HG03097 (cell line): ENCODE measurements around the gene MYO9B.
A peak's percentile ranks its signal among the peaks of the same experiment; 100 is the strongest.

ENCODE experiments used
- ATAC-seq: cut with Tn5 transposase; IDR thresholded peaks from one replicate; pipeline ENCODE4 v1.9.1; 2021; ENCODE audit not compliant: unreplicated experiment, low FRiP score

Gene MYO9B

DNA sequence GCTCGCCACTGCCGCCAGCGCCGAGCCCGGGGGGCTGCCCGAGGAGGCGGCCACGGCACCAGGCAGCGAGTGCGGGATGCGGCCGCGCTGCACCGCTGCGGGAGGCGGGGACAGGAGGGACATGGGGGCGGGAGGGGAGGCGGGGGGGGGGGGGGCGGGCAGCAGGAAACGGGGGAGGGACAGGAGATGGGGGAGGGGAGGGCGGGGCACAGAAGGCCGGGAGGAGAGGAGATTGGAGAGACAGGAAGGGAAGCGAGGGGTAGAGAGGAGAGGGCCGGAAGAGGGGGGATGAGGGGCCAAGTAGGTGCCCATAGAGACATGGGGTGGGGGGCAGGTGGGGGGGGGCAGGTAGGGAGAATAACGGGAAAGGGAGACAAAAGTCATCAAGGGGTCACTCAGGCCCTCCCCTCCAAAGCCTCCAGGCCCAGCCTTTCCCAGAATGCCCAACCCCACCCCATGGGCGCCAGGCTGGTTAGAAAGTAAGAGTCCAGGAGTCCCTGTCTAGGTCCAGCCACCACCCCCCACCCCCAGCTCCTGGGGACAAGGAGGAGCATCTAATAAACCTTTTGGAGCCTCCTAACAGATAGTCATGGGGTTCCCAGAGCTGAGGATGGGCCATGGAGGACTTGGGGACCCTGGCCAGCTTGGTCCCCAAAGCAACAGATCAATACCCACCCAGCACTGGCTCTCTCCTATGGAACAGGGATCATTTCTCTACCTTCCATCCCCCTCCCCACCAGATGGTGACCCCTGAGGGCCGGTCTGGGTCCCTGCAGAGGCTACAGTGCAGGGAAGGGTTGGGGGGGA lies 160.6 kb downstream of the MYO9B start:
- ATAC-seq: no peak

DNA sequence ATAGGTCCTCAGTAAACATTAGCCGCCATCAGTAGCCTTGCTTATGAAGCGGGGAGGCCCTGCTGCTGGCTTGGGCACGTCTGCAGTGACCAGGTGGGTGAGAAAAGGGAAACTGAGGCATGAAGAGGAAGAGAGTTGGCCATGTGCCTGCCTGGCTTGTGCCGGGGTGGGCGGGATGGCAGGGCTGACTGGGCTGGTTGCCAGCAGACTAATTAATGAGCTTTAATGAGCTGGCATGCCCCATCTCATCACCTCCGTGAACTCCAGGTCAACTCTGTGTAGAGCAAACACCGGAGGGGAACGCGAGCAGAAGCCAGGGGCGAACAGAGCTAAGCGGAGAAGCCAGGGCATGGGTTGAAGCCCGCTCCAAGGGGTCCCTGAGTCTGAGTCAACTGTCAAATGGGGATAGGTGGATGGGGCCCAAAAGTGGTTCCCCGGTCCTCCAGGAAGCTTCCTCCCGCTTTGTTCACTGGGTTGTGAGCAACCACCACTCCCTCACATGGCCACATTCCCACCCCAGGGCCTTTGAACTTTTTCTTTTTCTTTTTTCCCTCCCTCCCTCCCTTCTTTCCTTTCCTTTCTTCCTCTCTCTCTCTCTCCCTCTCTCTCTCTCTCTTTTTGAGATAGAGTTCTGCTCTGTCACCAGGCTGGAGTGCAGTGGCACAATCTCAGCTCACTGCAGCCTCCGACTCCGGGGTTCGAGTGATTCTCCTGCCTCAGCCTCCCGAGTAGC lies 161.4 kb downstream of the MYO9B start:
- ATAC-seq: no peak

DNA sequence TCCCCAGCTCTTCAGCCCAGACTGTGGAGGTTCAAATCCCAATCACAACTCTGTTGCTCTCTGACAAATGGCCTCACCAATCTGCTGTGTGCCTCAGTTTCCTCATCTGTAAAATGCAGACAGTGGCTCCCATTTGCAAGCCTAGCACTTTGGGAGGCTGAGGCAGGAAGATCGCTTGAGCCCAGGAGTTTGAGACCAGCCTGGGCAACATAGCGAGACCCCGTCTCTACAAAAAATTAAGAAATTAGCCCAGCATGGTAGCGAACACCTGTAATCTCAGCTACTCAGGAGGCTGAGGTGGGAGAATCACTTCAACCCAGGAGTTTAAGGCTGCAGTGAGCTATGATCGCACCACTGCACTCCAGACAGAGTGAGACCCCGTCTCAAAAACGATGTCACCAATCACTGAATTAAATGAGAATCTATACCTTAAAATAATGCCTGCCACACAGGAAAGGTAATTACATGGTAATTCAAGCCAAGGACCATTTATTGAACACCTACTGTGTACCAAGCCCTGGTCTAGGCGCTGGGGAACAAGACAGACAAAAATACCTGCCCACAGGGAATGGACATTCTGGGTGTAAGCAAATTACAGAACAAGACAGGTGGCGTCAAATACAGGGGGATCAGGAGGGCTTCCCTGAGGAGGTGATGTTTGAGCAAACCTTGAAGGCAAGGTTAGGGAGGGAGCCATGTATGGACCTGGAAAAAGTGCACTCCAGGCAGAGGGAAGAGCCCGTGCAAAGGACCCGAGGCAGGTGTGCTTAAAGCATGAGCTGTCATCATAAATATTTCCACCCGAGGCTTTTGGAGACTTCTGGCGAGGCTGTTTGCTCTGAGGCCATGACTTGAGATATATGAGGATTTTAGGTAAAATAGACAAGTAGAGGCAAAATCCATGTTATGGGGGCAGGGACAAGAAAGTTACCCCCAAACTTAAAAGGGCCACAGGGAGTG lies 162.4 kb downstream of the MYO9B start:
- ATAC-seq: no peak

DNA sequence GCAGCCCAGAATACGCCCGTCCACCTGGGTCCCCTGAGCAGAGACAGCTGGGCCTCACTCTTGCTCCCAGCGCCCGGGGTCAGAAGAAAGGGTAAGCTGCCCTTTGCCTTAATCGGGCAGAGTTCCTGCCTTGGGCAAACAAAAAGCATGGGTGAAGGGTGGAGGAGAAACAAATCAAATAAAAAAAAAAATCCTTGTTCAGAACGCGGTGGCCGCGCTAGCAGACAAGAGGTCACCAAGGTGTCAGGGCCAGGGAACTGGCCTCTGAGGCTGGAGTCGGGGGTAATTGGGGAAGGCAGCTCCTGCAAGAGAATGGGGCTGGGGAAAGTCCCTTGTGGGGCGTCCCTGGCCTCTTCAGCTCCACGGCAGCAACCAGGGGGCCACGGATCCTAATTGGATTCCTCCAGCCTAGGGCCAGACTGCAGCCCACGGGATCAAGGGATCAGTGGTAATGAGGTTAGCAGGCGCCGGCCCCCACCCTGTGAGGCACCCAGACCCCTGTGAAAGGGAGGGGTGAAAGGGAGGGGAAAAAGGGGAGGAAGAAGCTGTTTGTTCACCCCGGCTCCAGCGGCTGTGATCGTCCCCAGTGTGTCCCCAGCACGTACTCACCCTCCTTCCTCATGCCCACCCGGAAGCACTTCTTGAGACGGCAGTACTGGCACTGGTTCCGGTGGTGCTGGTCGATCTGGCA lies 164.6 kb downstream of the MYO9B start:
- no peak for ATAC-seq

DNA sequence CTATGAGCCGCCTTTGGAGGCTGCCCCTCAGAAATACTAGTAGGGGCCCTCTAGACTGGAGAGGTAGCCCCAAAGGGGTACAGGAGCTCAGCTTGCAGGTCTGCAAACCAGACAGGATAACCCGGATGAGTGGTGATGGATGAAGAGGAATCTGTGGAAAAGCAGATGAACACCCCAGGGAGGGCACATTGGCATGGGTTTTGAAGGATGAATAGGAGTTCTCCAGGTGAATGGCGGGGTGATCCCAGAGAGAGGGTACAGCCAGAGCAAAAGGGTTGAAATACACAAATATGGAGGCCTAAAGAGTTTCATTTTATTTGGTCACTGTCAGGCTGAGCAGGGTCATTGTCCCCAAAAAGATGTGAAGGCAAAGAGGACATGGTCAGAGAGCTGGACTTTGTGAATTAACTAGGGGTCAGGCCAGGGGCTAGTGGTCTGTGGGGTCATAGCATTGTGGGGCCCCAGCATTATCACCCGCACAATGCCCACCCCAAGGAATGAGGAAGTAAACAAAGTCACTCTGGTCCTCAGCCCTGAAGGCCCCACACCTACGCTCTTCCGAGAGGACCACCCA lies 165.3 kb downstream of the MYO9B start:
- no peak for ATAC-seq

DNA sequence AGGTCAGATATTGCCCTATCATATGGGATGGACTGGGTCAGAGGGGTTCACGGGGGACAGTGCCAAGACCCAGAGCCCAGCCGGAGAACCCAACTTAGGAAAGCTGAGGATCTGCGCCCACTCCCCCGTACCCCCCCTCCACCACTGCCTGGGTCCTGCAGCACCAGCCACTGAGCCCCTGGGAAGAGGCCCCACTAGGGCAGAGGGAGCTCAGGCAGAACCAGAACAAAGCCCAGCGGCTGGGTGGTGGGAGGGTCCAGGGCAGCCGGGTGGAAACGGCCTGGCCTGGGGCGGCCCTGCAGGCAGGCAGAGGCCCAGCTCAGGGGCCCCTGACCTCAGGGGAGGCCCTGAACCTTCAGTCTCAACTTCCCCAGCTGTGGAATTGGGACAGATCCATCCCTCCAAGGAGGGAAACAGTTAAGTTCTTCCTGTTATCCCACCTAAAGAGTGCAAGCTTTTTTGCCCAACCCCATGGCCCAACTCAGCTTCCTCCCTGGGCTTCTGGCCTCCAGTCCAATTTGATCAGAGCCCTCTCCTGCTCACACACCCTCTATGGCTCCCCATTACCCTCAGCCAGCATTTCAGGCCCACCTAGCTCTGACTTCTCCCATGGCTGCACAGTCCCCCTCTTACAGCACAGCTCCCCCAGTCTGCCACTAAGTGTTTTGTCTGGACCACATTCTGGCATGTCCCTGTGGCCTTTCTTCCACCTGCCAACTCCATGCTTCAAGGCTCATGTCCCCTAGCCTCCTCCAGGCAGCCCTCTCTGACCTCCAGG lies 167.0 kb downstream of the MYO9B start:
- ATAC-seq: no peak

DNA sequence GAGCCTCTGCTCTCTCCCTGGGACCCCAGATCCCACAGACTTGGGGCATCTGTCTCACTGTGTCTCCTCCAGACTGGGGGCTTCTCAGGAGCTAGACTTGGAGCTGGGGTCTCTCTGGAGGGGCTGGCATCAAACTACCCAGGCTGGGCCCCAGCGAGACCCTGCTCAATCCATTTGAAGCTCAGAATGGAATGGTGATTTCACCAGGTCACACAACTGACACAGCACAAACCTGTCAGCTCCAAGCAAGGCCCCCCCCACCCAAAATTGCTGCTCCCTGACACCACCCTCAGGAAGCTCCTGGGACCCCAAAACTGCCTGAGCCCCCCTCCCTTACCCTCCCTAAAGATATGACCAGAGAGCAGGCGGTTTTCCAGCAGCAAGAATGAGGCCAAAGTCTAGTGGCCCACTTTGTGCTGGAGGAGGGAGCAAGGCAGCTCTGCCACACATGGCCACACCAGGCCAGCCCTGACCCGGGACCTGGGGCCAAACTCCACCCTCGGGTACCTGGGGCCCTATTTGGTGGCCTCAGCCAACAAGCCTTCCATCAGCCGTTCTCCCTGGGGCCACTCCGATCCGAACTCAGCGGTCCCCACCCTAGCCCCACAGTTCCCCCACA lies 167.7 kb downstream of the MYO9B start:
- no peak for ATAC-seq

DNA sequence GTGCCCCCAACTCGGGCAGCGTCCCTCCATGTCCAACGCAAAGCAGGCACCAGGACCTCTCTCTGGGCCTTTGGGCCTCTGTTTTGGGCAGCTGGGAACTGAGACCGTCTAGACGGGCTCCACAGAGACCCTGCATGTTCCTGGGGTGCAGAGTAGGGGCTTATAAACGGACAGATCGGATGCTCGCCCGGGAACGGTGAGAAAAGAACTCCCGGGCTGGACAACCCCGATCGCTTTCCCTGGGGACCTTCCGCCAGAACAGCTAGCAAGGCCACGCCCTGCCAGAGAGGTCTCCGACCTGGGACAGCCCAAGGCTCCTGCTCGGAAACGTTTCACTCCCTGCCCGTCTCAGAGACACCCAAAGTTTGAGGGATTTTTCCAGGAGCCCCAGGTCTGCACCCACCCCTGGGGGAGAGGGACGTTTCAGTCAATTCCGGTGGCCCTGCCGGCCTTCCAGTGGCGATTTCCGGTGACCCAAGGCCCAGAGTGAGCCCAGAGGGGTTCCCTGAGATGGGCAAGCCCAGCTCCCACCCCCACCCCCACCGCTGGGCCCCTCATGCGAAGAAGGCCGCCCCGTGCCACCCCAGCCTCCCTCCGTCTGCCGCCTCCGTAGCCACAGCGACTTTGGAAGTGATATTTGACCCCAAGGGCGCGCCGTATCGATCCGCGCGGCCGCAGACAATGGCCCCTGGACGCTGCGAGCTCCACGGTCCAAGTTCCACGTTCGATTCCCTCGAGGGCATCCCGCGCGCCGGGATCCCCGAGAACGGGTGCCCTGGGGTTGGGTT lies 168.4 kb downstream of the MYO9B start:
- no peak for ATAC-seq

DNA sequence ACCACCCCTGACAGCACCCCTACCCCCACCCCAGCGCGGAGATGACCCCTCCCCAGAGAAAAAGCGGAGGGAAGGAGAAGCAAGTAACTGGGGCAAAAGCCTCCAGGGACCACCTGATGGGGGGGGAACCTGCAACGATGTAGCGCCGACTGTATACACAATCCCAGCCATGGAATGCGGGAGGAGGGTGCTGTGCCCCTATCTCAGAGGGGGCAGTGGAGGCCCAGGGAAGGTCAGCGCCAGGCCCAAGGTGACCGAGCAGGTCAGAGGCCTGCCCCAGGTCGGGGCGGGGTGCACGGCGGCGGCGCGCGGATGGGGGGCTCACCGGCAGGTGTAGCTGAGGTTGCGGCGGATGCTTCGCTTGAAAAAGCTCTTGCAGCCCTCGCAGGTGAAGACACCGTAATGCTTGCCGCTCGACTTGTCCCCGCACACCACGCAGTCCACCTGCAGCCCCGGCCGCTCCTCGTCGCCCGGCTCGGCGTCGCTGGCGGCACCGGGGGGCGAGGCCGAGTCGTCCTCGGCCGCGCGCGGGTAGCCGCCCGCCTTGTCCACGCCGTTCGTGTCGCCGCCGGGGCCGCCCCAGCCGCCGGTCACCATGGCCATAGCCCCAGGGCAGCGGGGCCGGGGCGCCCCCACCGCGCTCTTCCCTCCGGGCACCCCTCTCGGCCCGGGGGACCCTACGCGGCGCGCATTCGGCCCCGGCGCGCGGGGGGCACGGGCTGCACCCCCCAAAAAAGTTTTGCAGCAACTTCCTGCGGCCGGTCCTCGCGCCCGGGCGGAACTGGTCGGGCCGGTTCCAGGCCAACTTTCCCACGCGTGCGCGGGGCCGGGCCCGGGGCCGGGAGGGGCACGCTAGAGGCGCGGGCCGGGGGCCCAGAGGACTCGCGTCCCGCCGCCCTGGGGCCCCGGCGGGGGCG lies 169.3 kb downstream of the MYO9B start:
- peak; percentile 14 for ATAC-seq

DNA sequence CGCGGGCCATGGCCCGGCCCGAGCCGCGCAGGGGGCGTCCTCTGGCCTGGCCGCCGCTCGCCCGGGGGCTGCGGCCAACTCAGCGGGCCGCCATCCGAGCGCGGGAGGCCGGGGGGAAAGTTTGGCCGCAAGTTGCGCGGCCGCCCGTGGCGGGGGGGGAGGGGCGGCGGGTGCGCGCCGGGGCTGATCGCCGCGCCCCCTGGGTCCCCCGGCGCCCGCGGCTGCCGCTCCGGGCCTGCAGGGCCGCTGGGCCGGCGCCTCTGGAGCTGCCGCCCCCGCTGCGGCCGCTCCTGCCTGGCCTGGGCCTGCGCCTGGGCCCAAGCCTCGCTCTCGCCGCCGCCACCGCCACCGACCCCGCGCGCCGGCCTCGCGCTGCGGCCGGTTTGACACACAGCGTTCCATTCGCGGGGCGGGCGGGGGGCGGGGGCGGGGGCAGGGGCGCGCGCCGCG lies 170.0 kb downstream of the MYO9B start, which contains the start of gene NR2F6:
Gene NR2F6, minus strand, starts transcription at position 385 of the 450 bp plus-strand sequence. CDS start 699 bp downstream, outside the sequence.
- ATAC-seq: no peak

DNA sequence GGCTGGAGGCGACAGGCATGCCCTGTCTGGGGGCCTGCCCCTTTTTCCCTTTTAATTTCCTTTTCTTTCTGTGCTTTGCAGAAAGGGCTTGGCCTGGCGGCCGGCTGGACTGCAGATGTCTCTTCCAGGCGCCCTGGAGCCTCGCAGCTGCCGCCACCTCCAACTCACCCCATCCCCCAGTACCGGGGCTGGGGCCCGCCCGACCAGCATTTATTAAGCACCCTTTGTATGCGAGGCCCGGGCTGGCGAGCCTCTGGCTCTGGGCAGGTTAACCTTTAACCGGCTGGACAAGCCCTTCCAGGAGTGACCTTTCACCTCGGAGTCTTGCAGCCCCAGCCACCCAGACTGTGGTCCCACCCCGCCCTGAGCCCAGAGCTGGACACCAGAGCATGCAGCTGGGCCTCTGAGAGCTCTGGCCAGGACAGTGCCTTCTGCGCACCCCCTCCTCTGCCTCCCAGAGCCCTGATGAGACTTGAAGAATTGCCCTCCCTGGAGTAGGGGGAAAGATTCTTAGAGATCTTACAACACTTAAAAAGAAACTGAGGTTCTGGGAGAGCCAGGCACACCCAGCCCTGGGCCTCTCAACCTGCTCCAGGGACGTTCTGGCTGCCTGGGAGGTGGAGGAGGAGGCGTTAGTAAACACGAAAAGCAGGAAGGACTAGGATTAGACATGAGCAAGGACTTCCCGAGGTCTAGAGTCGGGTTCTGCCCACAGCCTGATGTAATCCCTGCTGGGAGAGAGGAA lies 171.3 kb downstream of the MYO9B start:
- ATAC-seq: no peak

DNA sequence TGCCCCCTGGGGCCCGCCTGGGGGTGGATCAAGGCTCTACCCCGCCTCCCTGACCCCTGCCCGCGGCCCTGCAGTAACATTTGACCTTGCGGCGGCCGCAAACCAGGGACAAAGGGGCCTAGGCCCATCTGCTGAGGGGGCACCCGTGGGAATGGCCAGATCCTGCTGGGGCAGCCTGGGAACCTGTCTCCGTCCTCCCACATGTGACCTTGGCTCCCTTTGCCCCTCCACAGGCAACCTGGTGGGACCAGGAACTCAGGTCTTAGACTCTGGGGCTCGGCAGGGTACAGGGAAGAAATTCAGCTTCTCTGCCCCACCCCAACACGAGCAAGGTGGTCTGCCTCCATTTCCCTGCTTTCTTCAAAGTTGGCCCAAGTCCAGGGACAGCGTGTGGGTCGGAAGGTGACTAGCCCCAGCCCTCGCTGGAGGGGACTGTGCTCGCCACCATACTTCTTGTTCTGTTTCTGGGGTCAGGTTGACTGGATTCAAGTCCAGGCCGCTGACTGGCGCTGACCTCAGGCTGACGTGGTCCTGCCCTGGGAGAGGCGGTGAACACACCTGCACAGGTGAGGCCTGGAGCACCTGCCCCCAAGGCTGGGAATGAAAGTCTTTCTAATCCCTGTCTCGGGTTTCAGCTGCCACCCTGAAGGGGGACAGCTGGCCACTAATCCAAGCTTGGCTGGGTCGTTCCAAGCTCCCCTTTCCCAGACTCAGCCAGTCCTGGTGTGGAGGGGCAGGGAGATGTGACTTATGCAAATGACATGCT lies 172.6 kb downstream of the MYO9B start:
- no peak for ATAC-seq

DNA sequence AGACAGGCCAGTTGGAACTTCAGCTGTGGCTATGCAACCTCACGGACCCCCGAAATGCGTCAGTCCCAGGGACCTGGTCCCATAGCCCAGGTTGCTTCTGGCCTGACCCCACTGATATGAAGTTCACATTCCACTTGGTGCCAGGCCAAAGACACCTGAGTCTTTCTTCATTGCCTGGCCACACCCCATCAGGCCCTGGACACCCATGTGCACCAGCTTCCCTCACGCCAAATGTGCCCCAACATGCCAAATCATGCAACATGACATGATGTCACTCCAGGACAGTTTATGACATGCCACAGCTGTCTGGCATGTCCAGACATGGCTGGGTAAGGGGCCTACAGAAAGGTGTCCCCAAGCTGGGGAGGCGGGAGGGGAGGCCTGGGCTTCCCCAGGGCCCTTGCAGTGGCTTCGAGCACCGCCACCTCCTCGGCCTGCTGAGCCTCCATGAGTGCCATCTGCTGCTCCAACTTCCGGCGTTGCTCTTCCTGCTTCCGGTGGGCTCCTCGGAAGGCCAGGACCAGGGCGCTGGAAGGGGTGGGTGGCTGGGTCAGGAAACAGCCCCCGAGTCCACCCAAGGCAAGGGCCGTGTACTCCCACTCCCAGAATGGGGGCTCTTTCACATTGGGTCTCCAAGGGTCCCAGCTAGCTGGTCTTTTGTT lies 174.4 kb downstream of the MYO9B start:
- ATAC-seq: no peak

DNA sequence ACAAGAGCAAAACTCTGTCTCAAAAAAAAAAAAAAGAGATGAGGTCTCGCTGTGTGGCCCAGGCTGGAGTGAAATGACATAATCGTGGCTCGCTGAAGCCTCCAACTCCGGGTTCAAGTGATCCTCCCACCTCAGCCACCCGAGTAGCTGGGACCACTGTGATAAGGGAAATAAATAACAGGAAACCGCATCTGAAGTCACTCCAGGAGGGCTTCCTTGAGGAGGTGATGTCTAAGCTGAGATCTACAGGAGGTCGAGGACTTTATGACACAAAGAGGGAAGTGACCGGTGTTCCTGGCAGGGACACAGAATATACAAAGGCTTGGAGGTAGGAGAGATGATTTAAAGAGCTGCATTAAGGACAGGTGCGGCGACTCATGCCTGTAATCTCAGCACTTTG lies 179.1 kb downstream of the MYO9B start:
- no peak for ATAC-seq

DNA sequence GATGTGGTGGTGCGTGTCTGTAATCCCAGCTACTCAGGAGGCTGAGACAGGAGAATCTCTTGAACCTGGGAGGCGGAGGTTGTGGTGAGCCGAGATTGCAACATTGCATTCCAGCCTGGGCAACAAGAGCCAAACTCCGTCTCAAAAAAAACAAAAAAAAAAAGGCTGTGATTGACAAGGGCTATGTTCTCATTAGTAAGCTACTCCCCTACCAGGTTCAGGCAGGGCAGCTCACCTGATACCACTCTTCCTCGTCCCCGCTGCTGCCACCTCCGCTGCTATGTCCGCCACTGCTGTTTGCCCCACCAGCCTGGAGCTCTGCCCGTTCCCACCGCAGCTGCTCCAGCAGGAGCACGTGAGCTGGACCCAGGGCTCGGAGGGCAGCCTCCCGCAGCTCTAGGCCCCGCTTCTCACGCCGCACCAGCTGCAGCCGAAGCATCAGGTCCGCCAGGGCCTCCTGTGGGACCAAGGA lies 179.6 kb downstream of the MYO9B start:
- ATAC-seq: no peak
